Stimulated activated CD4-positive, alpha-beta T cell treated with anti-CD3 and anti-CD28 coated beads, Interleukin-15, amount 100 ng/mL, for 48 hours (primary cell): ENCODE results near the gene MRC2.
A peak's percentile ranks its signal among the peaks of the same experiment; 100 is the strongest.

Experiments used
- DNase-seq, 2 donors: peaks; one replicate each; pipeline ENCODE4 v3.0.0-alpha.2; 2020; ENCODE audit warnings: low read depth in 2 of 2

Gene MRC2

GRCh38 chr17:62720126-62720850 lies 92.8 kb downstream of the MRC2 start:
- no peak for DNase-seq

- DNase-seq = no peak
Measured at GRCh38 chr17:62722625-62723024, 95.2 kb downstream of the MRC2 start.

- no peak for DNase-seq
Measured at GRCh38 chr17:62723842-62724241, 96.4 kb downstream of the MRC2 start.

- DNase-seq = peak; percentile 76 to 80
Measured at GRCh38 chr17:62724398-62725146, 97.1 kb downstream of the MRC2 start.

GRCh38 chr17:62725791-62726249 lies 98.3 kb downstream of the MRC2 start:
- no peak for DNase-seq

GRCh38 chr17:62727916-62728672 lies 100.6 kb downstream of the MRC2 start:
- no peak for DNase-seq

- DNase-seq = no peak
Measured at GRCh38 chr17:62732125-62732524, 104.7 kb downstream of the MRC2 start.

GRCh38 chr17:62735044-62735651 lies 107.7 kb downstream of the MRC2 start:
- no peak for DNase-seq

- DNase-seq = peak; percentile 26 to 47
Measured at GRCh38 chr17:62737513-62737912, 110.0 kb downstream of the MRC2 start.

GRCh38 chr17:62738281-62738680 lies 110.8 kb downstream of the MRC2 start:
- DNase-seq = no peak

- no peak for DNase-seq
Measured at GRCh38 chr17:62739645-62740388, 112.3 kb downstream of the MRC2 start.

GRCh38 chr17:62741290-62741689 lies 113.8 kb downstream of the MRC2 start:
- no peak for DNase-seq
